IPS-18a (cell line): ENCODE results near the gene ZNF774.
"Not testable (repeated sequence)": the region's sequence is repeated elsewhere in the genome, so short reads cannot be mapped to it uniquely, and the experiment has no call there.

Experiments used
- H3K27ac ChIP-seq: one replicate; pipeline ENCODE4 v1.5.1; 2013; ENCODE audit warnings: low read length
- H3K27me3 ChIP-seq: one replicate; pipeline ENCODE4 v1.6.1; 2013; ENCODE audit warnings: mild to moderate bottlenecking, low read length; ENCODE audit not compliant: control insufficient read depth, insufficient read depth
- H3K36me3 ChIP-seq: one replicate; pipeline ENCODE4 v1.6.1; 2013; ENCODE audit warnings: low read depth, low read length; ENCODE audit not compliant: control insufficient read depth
- H3K4me1 ChIP-seq: one replicate; pipeline ENCODE4 v1.6.1; 2013; ENCODE audit warnings: low read depth, low read length; ENCODE audit not compliant: control insufficient read depth
- H3K4me3 ChIP-seq: one replicate; pipeline ENCODE4 v1.5.1; 2013; ENCODE audit warnings: low read length
- H3K9ac ChIP-seq: one replicate; pipeline ENCODE4 v1.6.1; 2013; ENCODE audit warnings: mild to moderate bottlenecking, low read length, moderate library complexity
- H3K9me3 ChIP-seq: one replicate; pipeline ENCODE4 v1.6.1; 2013; ENCODE audit warnings: low read depth, low read length; ENCODE audit not compliant: control insufficient read depth

ZNF774 gene

GRCh38 chr15:90347431-90348065 lies 4.5 kb upstream of the ZNF774 start:
- not testable (repeated sequence) for H3K9ac ChIP-seq, H3K9me3 ChIP-seq, H3K4me1 ChIP-seq, H3K36me3 ChIP-seq, H3K4me3 ChIP-seq, H3K27me3 ChIP-seq, H3K27ac ChIP-seq

- Histone ChIP-seq H3K27me3 (peaks cover 11% of the 10 kb centered on the region), H3K36me3 (no peaks in the 10 kb centered on the region), H3K4me3 (no peak overlapping the region), H3K4me1 (peaks cover 4% of the 10 kb centered on the region), H3K9me3 (no peaks in the 10 kb centered on the region), H3K9ac (no peak overlapping the region), H3K27ac (no peak overlapping the region)
Measured at GRCh38 chr15:90348456-90348855, 3.6 kb upstream of the ZNF774 start.

- Histone ChIP-seq H3K4me3 (no peak overlapping the region), H3K9me3 (no peaks in the 10 kb centered on the region), H3K36me3 (no peaks in the 10 kb centered on the region), H3K27ac (no peak overlapping the region), H3K4me1 (peaks cover 4% of the 10 kb centered on the region), H3K27me3 (peaks cover 11% of the 10 kb centered on the region), H3K9ac (no peak overlapping the region)
Measured at GRCh38 chr15:90349072-90349471, 3.0 kb upstream of the ZNF774 start.

GRCh38 chr15:90349821-90350220 lies 2.3 kb upstream of the ZNF774 start:
- no peaks in the 10 kb centered on the region for H3K36me3 ChIP-seq
- H3K4me1 ChIP-seq, result peaks cover 4% of the 10 kb centered on the region
- peaks cover 11% of the 10 kb centered on the region for H3K27me3 ChIP-seq
- H3K4me3 ChIP-seq, result no peak overlapping the region
- no peaks in the 10 kb centered on the region for H3K9me3 ChIP-seq
- no peak overlapping the region for H3K9ac ChIP-seq
- no peak overlapping the region for H3K27ac ChIP-seq

- Histone ChIP-seq H3K27me3 (peaks cover 11% of the 10 kb centered on the region), H3K9me3 (no peaks in the 10 kb centered on the region), H3K36me3 (no peaks in the 10 kb centered on the region), H3K4me3 (peak overlapping the region; percentile 87), H3K9ac (peak overlapping the region; percentile 29), H3K27ac (no peak overlapping the region), H3K4me1 (peaks cover 4% of the 10 kb centered on the region)
Measured at GRCh38 chr15:90351479-90352106, 491 bp upstream of the ZNF774 start.

- Histone ChIP-seq H3K27ac (no peak overlapping the region), H3K9ac (no peak overlapping the region), H3K9me3 (no peaks in the 10 kb centered on the region)
Measured at GRCh38 chr15:90354986-90355385, 2.9 kb downstream of the ZNF774 start.

GRCh38 chr15:90358124-90359033 lies 6.3 kb downstream of the ZNF774 start:
- Histone ChIP-seq H3K4me3 (no peak overlapping the region), H3K36me3 (no peaks in the 10 kb centered on the region), H3K27me3 (no peaks in the 10 kb centered on the region), H3K4me1 (no peaks in the 10 kb centered on the region), H3K9ac (no peak overlapping the region), H3K9me3 (no peaks in the 10 kb centered on the region), H3K27ac (no peak overlapping the region)

More at GRCh38 chr15:90354986-90355385, 2.9 kb downstream of the ZNF774 start:
- Histone ChIP-seq H3K27me3 (peaks cover 11% of the 10 kb centered on the region), H3K4me3 (no peak overlapping the region), H3K36me3 (no peaks in the 10 kb centered on the region), H3K4me1 (peaks cover 4% of the 10 kb centered on the region)

- H3K4me1 ChIP-seq, result no peaks in the 10 kb centered on the region
- no peak overlapping the region for H3K27ac ChIP-seq
- no peaks in the 10 kb centered on the region for H3K27me3 ChIP-seq
- H3K9me3 ChIP-seq, result no peaks in the 10 kb centered on the region
- no peak overlapping the region for H3K9ac ChIP-seq
- H3K4me3 ChIP-seq, result no peak overlapping the region
- no peaks in the 10 kb centered on the region for H3K36me3 ChIP-seq
Measured at GRCh38 chr15:90360746-90361145, 8.7 kb downstream of the ZNF774 start.

GRCh38 chr15:90362936-90363212 lies 10.8 kb downstream of the ZNF774 start:
- Histone ChIP-seq H3K27ac (no peak overlapping the region), H3K4me1 (no peaks in the 10 kb centered on the region), H3K27me3 (no peaks in the 10 kb centered on the region), H3K9me3 (no peaks in the 10 kb centered on the region), H3K36me3 (no peaks in the 10 kb centered on the region), H3K9ac (no peak overlapping the region), H3K4me3 (no peak overlapping the region)

GRCh38 chr15:90364251-90364650 lies 12.2 kb downstream of the ZNF774 start:
- Histone ChIP-seq H3K36me3 (no peaks in the 10 kb centered on the region), H3K4me3 (no peak overlapping the region), H3K27me3 (no peaks in the 10 kb centered on the region), H3K9ac (no peak overlapping the region), H3K9me3 (no peaks in the 10 kb centered on the region), H3K27ac (no peak overlapping the region), H3K4me1 (no peaks in the 10 kb centered on the region)

GRCh38 chr15:90365414-90366055 lies 13.5 kb downstream of the ZNF774 start:
- no peak overlapping the region for H3K27ac ChIP-seq
- H3K36me3 ChIP-seq, result no peaks in the 10 kb centered on the region
- H3K4me1 ChIP-seq, result no peaks in the 10 kb centered on the region
- no peak overlapping the region for H3K9ac ChIP-seq
- no peaks in the 10 kb centered on the region for H3K27me3 ChIP-seq
- H3K9me3 ChIP-seq, result no peaks in the 10 kb centered on the region
- no peak overlapping the region for H3K4me3 ChIP-seq
